Tibial nerve (tissue), 4 donors: Measurements from ENCODE around the gene SMARCA4. TPM values are rescaled to one million over a fixed set of nuclear protein-coding genes. Genes with fewer than 3 reads are reported as not detected.

Experiments used
- DNase-seq, 2 donors: peaks; one replicate each; pipeline ENCODE4 v3.0.0-alpha.2; 2019; ENCODE audit warnings: low spot score in 2 of 2
- H3K27ac ChIP-seq, 4 donors: fragments of 200-600 bp; sonication (generic) in 3 of 4; one replicate each; pipeline ENCODE4 v1.5.1; 2017 to 2019; ENCODE audit warnings: mild to moderate bottlenecking in 1 of 4
- H3K27me3 ChIP-seq, 2 donors: fragments of 200-600 bp; sonication (generic) in 1 of 2; one replicate each; pipeline versions ENCODE4 v1.5.1 to v1.6.0; 2017 to 2019
- H3K36me3 ChIP-seq, 3 donors: fragments of 200-600 bp; sonication (generic); one replicate each; pipeline ENCODE4 v1.5.1; 2018 to 2019
- H3K4me1 ChIP-seq, 4 donors: fragments of 200-600 bp; sonication (generic) in 3 of 4; one replicate each; pipeline ENCODE4 v1.5.1; 2017 to 2019
- H3K4me3 ChIP-seq, 4 donors: fragments of 200-600 bp; sonication (generic) in 3 of 4; one replicate each; pipeline ENCODE4 v1.5.1; 2017 to 2019; ENCODE audit warnings: mild to moderate bottlenecking in 1 of 4, moderate library complexity in 1 of 4
- H3K9me3 ChIP-seq, 4 donors: fragments of 200-600 bp; sonication (generic) in 3 of 4; one replicate each; pipeline ENCODE4 v1.5.1; 2017 to 2019
- EP300 ChIP-seq, 2 donors: sonication (generic); formaldehyde crosslinking; IDR thresholded peaks; one replicate each; pipeline ENCODE4 v1.6.1; 2017; ENCODE audit warnings: antibody characterized with exemption in 2 of 2, mild to moderate bottlenecking in 1 of 2
- POLR2A ChIP-seq, 2 donors: fragments of 450-650 bp; IDR thresholded peaks; one replicate each; pipeline ENCODE4 v1.6.1; 2017; ENCODE audit warnings: antibody characterized with exemption in 2 of 2, mild to moderate bottlenecking in 2 of 2, moderate library complexity in 2 of 2
- WGBS, 2 donors: methylation state at CpG; one replicate each; pipeline ENCODE4 v1.1.5; 2018; 5-methylcytosine and 5-hydroxymethylcytosine counted together
- total RNA-seq, 4 donors: library from RNA; depleted of rRNA; stranded (reverse); fragments of >200 nt; gene quantifications; one replicate each; pipeline ENCODE4 v1.1.0, GENCODE V29; 2016
- TF ChIP-seq, protein P1 (sequence below), 5 experiments: fragments of 200-600 bp in 3 of 5; fragments of 450-650 bp in 2 of 5; sonication (generic) in 3 of 5; IDR thresholded peaks; one replicate each; pipeline ENCODE4 v1.5.1; 2016 to 2019; ENCODE audit warnings: antibody characterized with exemption in 5 of 5, mild to moderate bottlenecking in 3 of 5, moderate library complexity in 2 of 5

The SMARCA4 gene
- total RNA-seq, 4 donors from 2014 or later = 54.2 to 122 (median 73.9) TPM

DNA sequence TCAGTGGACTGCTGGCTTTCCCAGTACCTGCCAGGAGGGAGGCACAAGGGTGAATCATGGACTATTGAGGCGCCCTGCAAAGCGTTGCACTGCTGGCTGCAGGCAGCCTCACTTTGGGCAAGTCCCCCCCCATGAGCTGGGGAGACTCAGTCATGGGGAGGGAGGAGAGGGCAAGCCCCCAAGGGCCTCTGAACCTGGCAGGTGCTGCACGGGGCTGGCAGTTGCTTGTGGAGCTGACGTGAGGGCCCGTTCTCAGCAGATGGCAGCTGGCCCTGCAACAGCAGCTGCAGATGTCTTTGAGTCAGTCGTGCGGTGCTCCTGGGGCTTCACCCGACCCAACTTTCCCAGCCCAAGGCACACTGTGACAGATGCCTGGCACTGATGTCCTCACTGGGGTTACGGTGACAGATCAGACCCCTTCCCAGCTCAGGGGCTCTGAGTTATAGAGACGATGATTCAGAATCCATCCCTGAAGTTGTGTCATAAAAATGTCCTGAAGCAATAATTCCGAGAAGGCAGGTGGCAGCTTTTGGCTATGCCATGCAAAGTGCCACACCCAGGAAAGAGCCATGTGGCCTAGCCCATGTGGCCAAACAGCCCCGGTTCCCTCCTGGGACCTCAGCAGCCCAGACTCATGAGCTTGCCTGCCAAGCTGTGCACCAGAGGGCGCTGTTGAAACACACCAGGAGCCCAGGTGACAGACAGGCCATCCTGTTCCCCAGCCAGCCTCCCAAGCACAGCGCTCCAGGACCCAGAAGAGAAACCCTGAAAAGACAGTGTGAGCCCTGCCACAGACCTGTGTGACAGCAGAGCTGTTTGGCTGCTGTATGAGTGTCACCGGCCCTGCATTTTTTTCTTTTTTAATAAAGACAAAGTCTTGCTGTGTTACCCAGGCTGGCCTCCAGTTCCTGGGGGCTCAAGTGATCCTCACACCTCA is 74.9 kb downstream of the SMARCA4 start:
- peaks cover 0 to 98% (median 28%) of the 10 kb centered on the region in 3 donors for H3K36me3 ChIP-seq
- no peaks in the 10 kb centered on the region for H3K9me3 ChIP-seq
- peaks cover 0 to 10% (median 5%) of the 10 kb centered on the region in 4 donors for H3K4me1 ChIP-seq
- no peak overlapping the region for H3K4me3 ChIP-seq
- 56 to 71% methylated on average over 11 to 12 of the region's 15 CpGs for WGBS, 2 donors
- no peaks in the 10 kb centered on the region for H3K27me3 ChIP-seq
- DNase-seq = peak; percentile 90 to 95
- TF ChIP-seq, protein P1, sequence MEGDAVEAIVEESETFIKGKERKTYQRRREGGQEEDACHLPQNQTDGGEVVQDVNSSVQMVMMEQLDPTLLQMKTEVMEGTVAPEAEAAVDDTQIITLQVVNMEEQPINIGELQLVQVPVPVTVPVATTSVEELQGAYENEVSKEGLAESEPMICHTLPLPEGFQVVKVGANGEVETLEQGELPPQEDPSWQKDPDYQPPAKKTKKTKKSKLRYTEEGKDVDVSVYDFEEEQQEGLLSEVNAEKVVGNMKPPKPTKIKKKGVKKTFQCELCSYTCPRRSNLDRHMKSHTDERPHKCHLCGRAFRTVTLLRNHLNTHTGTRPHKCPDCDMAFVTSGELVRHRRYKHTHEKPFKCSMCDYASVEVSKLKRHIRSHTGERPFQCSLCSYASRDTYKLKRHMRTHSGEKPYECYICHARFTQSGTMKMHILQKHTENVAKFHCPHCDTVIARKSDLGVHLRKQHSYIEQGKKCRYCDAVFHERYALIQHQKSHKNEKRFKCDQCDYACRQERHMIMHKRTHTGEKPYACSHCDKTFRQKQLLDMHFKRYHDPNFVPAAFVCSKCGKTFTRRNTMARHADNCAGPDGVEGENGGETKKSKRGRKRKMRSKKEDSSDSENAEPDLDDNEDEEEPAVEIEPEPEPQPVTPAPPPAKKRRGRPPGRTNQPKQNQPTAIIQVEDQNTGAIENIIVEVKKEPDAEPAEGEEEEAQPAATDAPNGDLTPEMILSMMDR (IDR thresholded peaks at IDR 0.05) = peak; percentile 69 to 91 (median 87)
- TF ChIP-seq EP300 (IDR thresholded peaks at IDR 0.05) (peak in 1 of 2 donors; percentile 16), POLR2A (IDR thresholded peaks at IDR 0.05) (no peak)
- no peak overlapping the region for H3K27ac ChIP-seq

DNA sequence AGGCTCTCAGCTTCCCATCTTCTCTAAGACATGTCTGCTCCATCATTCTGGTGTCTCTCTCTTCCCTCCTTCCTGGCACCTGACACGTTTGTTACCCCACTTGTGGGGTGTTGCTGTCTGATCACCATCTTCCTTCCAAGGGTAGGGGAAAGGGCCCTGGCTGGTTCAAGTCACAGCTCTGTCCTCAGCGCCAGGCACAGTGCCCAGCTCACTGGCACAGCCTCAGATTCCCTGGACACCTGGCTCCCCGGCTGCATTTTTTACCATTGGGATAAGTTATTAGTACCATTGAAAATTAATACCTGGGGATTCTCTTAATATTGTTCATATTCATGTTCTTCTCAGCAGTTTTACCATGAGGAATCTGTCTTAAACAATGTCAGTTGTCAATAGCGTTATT is 77.7 kb downstream of the SMARCA4 start:
- no peaks in the 10 kb centered on the region for H3K27me3 ChIP-seq
- H3K36me3 ChIP-seq = peaks cover 4 to 98% (median 17%) of the 10 kb centered on the region in 3 donors
- DNase-seq = no peak
- 86 to 90% methylated on average over 4 of the region's 4 CpGs for WGBS, 2 donors
- H3K4me3 ChIP-seq = no peak overlapping the region
- H3K4me1 ChIP-seq = peaks cover 0 to 10% (median 5%) of the 10 kb centered on the region in 4 donors
- TF ChIP-seq, protein P1 (IDR thresholded peaks at IDR 0.05) = no peak
- TF ChIP-seq POLR2A (IDR thresholded peaks at IDR 0.05) = no peak
- no peak for TF ChIP-seq EP300 (IDR thresholded peaks at IDR 0.05)
- H3K9me3 ChIP-seq = no peaks in the 10 kb centered on the region
- no peak overlapping the region for H3K27ac ChIP-seq

DNA sequence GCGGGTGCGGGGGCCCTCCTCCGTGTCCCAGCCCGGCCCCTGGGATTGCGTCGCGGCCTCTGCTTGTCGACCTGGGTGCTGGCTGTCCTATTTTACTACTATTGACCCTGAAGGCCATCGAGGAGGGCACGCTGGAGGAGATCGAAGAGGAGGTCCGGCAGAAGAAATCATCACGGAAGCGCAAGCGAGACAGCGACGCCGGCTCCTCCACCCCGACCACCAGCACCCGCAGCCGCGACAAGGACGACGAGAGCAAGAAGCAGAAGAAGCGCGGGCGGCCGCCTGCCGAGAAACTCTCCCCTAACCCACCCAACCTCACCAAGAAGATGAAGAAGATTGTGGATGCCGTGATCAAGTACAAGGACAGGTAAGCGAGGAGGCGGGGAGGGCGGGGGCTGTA is 80.4 kb downstream of the SMARCA4 start:
- Histone ChIP-seq H3K9me3 (no peaks in the 10 kb centered on the region), H3K27me3 (no peaks in the 10 kb centered on the region), H3K4me1 (peaks cover 0 to under 1% (median 0%) of the 10 kb centered on the region in 4 donors), H3K36me3 (peaks cover 4 to 91% (median 6%) of the 10 kb centered on the region in 3 donors), H3K4me3 (no peak overlapping the region), H3K27ac (no peak overlapping the region)
- TF ChIP-seq, protein P1 (IDR thresholded peaks at IDR 0.05) = no peak
- no peak for TF ChIP-seq EP300 (IDR thresholded peaks at IDR 0.05)
- no peak for TF ChIP-seq POLR2A (IDR thresholded peaks at IDR 0.05)
- 94 to 95% methylated on average over 33 of the region's 33 CpGs for WGBS, 2 donors
- no peak for DNase-seq

DNA sequence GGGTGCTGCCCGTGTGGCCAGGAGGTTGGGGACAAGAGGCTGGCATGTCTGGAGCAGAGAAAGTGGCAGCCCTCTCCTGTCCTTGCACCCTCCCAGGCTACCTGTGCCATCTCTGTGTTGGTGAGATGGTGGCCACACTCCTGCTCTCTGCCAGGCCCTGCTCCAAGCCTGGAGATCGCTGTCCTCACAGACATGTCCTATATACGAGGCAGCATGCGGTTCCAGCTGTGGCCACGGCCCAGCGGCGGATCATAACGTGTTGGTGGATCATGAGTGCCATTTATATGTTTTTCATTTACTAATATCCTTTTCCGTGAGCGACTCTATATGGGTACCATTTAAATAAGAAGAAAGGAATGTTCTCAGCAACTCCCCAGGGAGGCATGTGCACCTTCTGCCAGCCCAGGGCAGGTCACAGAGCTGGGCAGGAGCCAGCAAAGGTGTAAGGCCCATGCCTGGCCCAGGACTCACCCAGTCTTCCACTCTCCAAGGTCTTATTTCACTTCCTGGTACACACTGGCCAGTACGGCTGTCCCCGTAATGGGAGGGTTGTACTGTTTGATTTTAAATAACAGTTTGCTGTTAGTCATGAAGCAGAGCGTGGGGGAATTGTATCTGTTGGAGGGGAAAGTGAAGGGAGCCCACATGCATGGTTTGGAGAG is 81.3 kb downstream of the SMARCA4 start:
- WGBS, 2 donors = 91% methylated on average over 13 of the region's 13 CpGs
- Histone ChIP-seq H3K4me1 (no peaks in the 10 kb centered on the region), H3K9me3 (no peaks in the 10 kb centered on the region), H3K27me3 (no peaks in the 10 kb centered on the region), H3K36me3 (peaks cover 4 to 89% (median 6%) of the 10 kb centered on the region in 3 donors), H3K4me3 (no peak overlapping the region), H3K27ac (no peak overlapping the region)
- TF ChIP-seq EP300 (IDR thresholded peaks at IDR 0.05) (no peak), POLR2A (IDR thresholded peaks at IDR 0.05) (no peak)
- TF ChIP-seq, protein P1 (IDR thresholded peaks at IDR 0.05) = no peak
- DNase-seq = no peak
